ENCODE measurements around the gene CEACAM16.

GRCh38 chr19:44731622-44732021 is 32.7 kb downstream of the CEACAM16 start:
- no peak for TF ChIP-seq POLR2AphosphoS5 (IDR thresholded peaks at IDR 0.05)
- TF ChIP-seq, protein P1, sequence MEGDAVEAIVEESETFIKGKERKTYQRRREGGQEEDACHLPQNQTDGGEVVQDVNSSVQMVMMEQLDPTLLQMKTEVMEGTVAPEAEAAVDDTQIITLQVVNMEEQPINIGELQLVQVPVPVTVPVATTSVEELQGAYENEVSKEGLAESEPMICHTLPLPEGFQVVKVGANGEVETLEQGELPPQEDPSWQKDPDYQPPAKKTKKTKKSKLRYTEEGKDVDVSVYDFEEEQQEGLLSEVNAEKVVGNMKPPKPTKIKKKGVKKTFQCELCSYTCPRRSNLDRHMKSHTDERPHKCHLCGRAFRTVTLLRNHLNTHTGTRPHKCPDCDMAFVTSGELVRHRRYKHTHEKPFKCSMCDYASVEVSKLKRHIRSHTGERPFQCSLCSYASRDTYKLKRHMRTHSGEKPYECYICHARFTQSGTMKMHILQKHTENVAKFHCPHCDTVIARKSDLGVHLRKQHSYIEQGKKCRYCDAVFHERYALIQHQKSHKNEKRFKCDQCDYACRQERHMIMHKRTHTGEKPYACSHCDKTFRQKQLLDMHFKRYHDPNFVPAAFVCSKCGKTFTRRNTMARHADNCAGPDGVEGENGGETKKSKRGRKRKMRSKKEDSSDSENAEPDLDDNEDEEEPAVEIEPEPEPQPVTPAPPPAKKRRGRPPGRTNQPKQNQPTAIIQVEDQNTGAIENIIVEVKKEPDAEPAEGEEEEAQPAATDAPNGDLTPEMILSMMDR (IDR thresholded peaks at IDR 0.05 in 8 of 11, conservative IDR thresholded peaks at IDR 0.05 in 3 of 11): no peak
- TF ChIP-seq POLR2A (IDR thresholded peaks at IDR 0.05): no peak
